ENCODE measurements around the gene WIPF2. TPM values are rescaled to one million over a fixed set of nuclear protein-coding genes. Genes with fewer than 3 reads are reported as not detected.
"Not testable (repeated sequence)": the region's sequence is repeated elsewhere in the genome, so short reads cannot be mapped to it uniquely, and the experiment has no call there.

WIPF2 gene
- total and polyA plus RNA-seq, 5 experiments from 2014 or later = 6.4 to 32.7 (median 7.5) TPM

DNA sequence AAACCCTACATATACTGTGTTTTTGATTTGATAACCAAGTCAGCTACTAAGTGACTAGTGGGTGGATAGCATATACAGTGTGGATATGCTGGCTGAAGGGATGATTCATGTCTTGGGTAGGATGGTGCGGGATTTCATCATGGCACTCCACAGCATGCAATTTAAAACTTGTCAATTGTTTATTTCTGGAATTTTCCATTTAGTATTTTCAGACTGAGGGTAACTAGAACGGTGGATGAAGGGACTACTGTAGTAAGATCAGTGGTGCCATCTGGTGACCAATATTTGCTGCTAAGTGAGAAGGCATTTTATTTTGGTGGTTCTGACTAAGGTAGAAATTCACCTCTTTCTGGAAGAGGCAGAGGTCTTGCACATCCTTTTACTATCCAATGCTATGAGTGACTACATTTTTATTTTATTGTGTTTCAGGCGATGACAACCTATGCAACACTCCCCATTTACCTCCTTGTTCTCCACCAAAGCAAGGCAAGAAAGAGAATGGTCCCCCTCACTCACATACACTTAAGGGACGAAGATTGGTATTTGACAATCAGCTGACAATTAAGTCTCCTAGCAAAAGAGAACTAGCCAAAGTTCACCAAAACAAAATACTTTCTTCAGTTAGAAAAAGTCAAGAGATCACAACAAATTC is 71.7 kb downstream of the WIPF2 start:
- H3K4me1 Mint-ChIP-seq = peaks cover 7 to 19% (median 16%) of the 10 kb centered on the region in 4 donors
- POLR2A ChIA-PET = no interaction called here
- DNase-seq = peak in 1 of 10 donors; percentile 37
- H3K36me3 Mint-ChIP-seq = no peaks in the 10 kb centered on the region
- no peaks in the 10 kb centered on the region for H3K9me3 Mint-ChIP-seq
- no peak for ATAC-seq
- H3K4me3 Mint-ChIP-seq = no peak overlapping the region
- no peaks in the 10 kb centered on the region for H3K27me3 Mint-ChIP-seq
- peak overlapping the region in 1 of 10 donors; percentile 51 for H3K27ac Mint-ChIP-seq

DNA sequence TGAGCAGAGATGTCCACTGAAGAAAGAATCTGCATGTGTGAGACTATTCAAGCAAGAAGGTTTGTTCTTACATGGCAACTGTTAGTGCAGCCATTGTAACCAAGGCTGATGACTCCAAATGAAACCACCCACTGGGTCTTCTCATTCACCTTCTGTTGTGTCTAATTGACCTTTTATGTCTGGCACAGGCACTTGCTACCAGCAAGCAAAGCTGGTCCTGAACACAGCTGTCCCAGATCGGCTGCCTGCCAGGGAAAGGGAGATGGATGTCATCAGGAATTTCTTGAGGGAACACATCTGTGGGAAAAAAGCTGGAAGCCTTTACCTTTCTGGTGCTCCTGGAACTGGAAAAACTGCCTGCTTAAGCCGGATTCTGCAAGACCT is 72.2 kb downstream of the WIPF2 start:
- no peak overlapping the region for H3K4me3 Mint-ChIP-seq
- DNase-seq = no peak
- no peaks in the 10 kb centered on the region for H3K9me3 Mint-ChIP-seq
- ATAC-seq = no peak
- H3K4me1 Mint-ChIP-seq = peaks cover 7 to 19% (median 16%) of the 10 kb centered on the region in 4 donors
- no peak overlapping the region for H3K27ac Mint-ChIP-seq
- POLR2A ChIA-PET = interaction anchor here (0.7 kb wide), 1 partner anchor 12 kb away, joined by 3 read pairs; no protein-coding TSS in a partner anchor
- H3K36me3 Mint-ChIP-seq = no peaks in the 10 kb centered on the region
- H3K27me3 Mint-ChIP-seq = no peaks in the 10 kb centered on the region

DNA sequence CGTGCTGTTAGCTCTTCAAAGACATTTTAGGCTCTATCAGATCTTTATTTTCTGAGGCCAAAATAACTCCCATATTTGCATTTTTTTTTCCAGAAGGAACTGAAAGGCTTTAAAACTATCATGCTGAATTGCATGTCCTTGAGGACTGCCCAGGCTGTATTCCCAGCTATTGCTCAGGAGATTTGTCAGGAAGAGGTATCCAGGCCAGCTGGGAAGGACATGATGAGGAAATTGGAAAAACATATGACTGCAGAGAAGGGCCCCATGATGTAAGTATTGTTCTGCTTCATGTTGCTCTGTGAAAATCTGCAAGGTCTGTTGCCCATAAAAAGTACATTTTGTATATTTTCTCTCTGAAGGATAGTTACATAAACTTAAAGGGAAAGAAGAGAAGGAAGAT is 74.3 kb downstream of the WIPF2 start:
- no peak for ATAC-seq
- Mint-ChIP-seq H3K9me3 (no peaks in the 10 kb centered on the region), H3K27me3 (no peaks in the 10 kb centered on the region), H3K27ac (no peak overlapping the region), H3K4me3 (no peak overlapping the region), H3K4me1 (peaks cover 0 to 8% (median 4%) of the 10 kb centered on the region in 4 donors), H3K36me3 (no peaks in the 10 kb centered on the region)
- POLR2A ChIA-PET = no interaction called here
- DNase-seq = no peak

DNA sequence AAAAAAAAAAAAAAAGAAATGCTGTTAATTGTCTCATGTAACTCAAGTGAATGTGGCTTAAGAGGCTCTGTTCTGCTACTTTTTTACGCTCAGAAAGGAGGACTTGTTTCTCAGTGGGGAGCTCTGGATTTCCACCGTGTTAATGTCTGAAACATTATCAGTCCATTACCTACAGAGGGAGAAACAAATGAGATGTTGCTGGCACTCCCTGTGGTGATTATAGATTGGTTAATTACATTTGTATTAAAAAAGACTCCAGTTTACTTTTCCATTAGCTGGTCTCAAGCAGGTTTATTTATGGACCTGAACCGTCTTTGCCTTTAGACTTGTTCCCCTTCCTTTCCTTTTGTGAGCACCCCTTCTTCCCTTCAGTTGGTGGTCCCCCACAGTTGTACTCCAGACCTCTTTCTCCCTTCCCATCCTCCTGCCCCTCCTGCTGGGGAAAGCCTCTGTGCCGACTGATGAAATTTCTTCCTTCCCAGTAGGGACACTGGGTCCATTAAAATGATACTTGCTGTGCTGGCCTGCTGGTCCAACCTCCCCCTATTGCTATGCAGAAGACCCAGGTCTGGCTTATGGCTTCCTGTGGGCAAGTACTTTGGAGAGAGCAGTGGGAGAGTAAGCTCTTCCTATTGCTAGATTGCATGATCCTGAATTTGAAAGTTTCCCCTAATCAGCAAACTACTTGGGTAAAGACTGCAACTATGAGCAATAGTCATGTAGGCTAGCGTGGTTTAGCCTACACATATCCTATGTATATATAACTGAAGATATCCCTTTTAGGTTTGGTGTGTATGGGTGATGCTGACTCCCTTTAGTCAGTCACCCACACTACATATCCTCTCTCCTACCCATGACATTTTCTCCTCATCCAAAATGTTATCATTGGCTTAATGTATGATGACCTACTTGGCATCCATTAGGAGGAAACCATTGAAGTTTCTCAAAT is 76.7 kb downstream of the WIPF2 start:
- Mint-ChIP-seq H3K36me3 (no peaks in the 10 kb centered on the region), H3K4me1 (no peaks in the 10 kb centered on the region), H3K9me3 (no peaks in the 10 kb centered on the region), H3K27ac (no peak overlapping the region), H3K27me3 (no peaks in the 10 kb centered on the region), H3K4me3 (no peak overlapping the region)
- DNase-seq = no peak
- ATAC-seq = no peak
- POLR2A ChIA-PET = interaction anchor here (0.7 kb wide), 1 partner anchor 14 kb away, joined by 4 read pairs; no protein-coding TSS in a partner anchor

DNA sequence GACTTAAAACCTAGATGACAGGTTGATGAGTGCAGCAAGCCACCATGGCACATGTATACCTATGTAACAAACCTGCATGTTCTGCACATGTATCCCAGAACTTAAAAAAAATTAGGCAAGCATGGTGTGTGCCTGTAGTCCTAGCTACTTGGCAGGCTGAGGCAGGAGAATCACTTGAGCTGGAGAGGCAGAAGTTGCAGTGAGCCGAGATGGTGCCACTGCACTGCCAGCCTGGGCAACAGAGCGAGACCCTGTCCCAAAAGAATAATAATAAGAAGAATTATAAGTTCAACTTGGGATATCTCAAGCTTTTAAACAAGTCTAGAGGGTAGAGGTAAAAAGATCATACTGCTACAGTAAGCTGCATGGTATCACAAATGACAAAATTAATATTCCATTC is 78.4 kb downstream of the WIPF2 start:
- no peaks in the 10 kb centered on the region for H3K9me3 Mint-ChIP-seq
- H3K27ac Mint-ChIP-seq = no peak overlapping the region
- no peaks in the 10 kb centered on the region for H3K36me3 Mint-ChIP-seq
- POLR2A ChIA-PET = interaction anchor here (0.6 kb wide), 1 partner anchor 9 kb away, joined by 4 read pairs; no protein-coding TSS in a partner anchor
- H3K4me3 Mint-ChIP-seq = no peak overlapping the region
- DNase-seq (no peak), ATAC-seq (no peak)
- H3K27me3 Mint-ChIP-seq = no peaks in the 10 kb centered on the region
- no peaks in the 10 kb centered on the region for H3K4me1 Mint-ChIP-seq

DNA sequence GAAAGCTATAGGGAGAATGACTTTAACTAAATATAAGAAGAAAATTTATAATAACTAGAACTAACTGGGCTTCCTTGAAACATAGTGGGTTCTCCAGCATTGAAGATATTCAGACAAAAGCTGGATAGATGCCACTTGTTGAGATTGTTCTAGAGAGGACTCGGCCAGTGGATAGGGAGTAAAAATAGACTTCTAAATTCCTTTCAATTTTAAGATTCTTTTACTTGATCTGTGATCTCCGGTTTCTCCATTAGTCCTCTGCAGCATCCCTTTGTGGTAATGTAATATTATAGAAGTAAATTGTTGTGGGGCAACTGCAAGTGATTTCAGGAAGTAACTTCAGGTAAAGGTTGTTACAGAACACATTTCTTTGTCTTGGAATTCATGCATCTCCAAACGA is 79.6 kb downstream of the WIPF2 start:
- no peak for ATAC-seq
- Mint-ChIP-seq H3K27me3 (no peaks in the 10 kb centered on the region), H3K36me3 (no peaks in the 10 kb centered on the region), H3K4me3 (no peak overlapping the region), H3K4me1 (peaks cover 6 to 10% (median 8%) of the 10 kb centered on the region in 4 donors), H3K9me3 (no peaks in the 10 kb centered on the region), H3K27ac (no peak overlapping the region)
- DNase-seq = no peak
- POLR2A ChIA-PET = interaction anchor here (1.2 to 28.1 kb wide), 2 partner anchors 28 to 229 kb away, joined by 5 to 458 read pairs; no protein-coding TSS in a partner anchor

DNA sequence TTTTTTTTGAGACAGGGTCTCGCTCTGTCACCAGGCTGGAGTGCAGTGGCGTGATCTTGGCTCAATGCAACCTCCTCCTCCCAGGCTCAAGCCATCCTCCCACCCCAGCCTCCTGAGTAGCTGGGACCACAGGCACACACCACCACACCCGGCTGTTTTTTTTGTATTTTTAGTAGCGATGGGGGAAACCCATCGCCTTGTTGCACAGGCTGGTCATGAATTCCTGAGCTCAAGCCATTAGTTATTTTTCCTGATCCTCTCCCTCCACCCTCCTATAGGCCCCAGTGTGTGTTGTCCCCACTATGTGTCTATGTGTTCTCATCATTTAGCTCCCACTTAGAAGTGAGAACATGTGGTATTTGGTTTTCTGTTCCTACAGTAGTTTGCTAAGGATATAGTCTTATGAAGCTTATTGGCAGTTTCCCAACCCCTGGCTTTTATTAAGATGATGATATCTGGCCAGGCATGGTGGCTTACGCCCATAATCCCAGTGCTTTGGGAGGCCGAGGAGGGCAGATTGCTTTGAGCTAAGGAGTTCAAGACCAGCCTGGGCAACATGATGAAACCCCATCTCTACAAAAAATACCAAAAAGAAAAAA is 80.2 kb downstream of the WIPF2 start:
- H3K27ac Mint-ChIP-seq, H3K27me3 Mint-ChIP-seq, H3K9me3 Mint-ChIP-seq, H3K4me3 Mint-ChIP-seq, ATAC-seq, DNase-seq, H3K36me3 Mint-ChIP-seq: not testable (repeated sequence)
- peaks cover 10 to 16% (median 13%) of the 10 kb centered on the region in 4 donors for H3K4me1 Mint-ChIP-seq
- POLR2A ChIA-PET = interaction anchor here (1.2 to 28.1 kb wide), 2 partner anchors 27 to 229 kb away, joined by 5 to 458 read pairs; no protein-coding TSS in a partner anchor

DNA sequence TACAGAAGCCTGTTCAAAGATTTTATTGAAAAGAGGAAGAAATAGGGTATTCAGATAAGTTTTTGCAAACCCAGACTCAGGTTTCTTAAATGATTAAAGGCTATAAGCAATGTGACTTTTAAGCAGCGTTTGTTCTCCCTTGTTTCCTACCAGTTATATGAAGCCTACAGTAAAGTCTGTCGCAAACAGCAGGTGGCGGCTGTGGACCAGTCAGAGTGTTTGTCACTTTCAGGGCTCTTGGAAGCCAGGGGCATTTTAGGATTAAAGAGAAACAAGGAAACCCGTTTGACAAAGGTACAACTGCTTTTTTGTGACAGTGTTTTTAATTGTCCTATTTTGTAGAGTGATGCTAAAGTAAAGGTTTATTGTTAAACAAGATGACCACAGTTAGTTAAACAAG is 82.2 kb downstream of the WIPF2 start:
- H3K27me3 Mint-ChIP-seq = no peaks in the 10 kb centered on the region
- no peak overlapping the region for H3K4me3 Mint-ChIP-seq
- POLR2A ChIA-PET = interaction anchor here (0.7 to 28.1 kb wide), 3 partner anchors 25 to 125 kb away, joined by 3 to 458 read pairs (median 62); no protein-coding TSS in a partner anchor
- H3K27ac Mint-ChIP-seq = no peak overlapping the region
- ATAC-seq (no peak), DNase-seq (no peak)
- peaks cover 12 to 18% (median 16%) of the 10 kb centered on the region in 4 donors for H3K4me1 Mint-ChIP-seq
- H3K9me3 Mint-ChIP-seq = no peaks in the 10 kb centered on the region
- H3K36me3 Mint-ChIP-seq = no peaks in the 10 kb centered on the region

DNA sequence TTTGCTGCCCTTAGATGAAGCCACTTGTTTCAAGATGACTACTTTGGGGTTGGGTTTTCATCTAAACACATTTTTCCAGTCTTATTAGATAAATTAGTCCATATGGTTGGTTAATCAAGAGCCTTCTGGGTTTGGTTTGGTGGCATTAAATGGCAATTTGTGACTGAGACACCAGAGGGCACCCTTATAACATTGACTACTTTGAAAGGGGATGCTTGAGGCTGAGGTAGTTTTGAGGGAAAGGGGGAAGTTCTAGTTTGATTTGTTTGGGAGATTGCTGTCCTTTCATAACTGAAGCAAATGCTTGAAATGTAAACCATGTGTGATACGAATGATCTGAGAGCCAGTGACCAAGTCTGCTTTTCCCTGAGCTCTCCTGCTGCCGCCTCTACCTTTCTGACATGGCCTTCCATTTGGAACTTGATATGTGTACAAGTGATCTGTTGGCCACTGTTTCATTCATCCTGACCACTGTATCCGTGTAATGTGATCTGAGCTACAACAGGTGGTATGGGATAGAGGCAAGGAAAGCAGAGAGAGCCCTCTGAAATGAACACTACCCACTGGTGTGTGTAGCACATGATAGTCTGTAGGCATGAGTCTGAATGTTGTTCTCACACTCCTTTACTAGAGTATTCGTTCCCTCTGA is 84.0 kb downstream of the WIPF2 start:
- ATAC-seq = peak; percentile 44 to 55
- Mint-ChIP-seq H3K27ac (peak overlapping the region in 6 of 10 donors; percentile 2 to 53 (median 12)), H3K4me1 (peaks cover 14 to 18% (median 17%) of the 10 kb centered on the region in 4 donors), H3K36me3 (no peaks in the 10 kb centered on the region), H3K9me3 (no peaks in the 10 kb centered on the region), H3K4me3 (peak overlapping the region in 2 of 10 donors; percentile 2 to 19), H3K27me3 (no peaks in the 10 kb centered on the region)
- peak in 8 of 10 donors; percentile 46 to 78 (median 64) for DNase-seq
- POLR2A ChIA-PET = interaction anchor here (0.5 to 28.1 kb wide), 7 partner anchors 12 to 349 kb away, joined by 3 to 458 read pairs (median 5); no protein-coding TSS in a partner anchor

DNA sequence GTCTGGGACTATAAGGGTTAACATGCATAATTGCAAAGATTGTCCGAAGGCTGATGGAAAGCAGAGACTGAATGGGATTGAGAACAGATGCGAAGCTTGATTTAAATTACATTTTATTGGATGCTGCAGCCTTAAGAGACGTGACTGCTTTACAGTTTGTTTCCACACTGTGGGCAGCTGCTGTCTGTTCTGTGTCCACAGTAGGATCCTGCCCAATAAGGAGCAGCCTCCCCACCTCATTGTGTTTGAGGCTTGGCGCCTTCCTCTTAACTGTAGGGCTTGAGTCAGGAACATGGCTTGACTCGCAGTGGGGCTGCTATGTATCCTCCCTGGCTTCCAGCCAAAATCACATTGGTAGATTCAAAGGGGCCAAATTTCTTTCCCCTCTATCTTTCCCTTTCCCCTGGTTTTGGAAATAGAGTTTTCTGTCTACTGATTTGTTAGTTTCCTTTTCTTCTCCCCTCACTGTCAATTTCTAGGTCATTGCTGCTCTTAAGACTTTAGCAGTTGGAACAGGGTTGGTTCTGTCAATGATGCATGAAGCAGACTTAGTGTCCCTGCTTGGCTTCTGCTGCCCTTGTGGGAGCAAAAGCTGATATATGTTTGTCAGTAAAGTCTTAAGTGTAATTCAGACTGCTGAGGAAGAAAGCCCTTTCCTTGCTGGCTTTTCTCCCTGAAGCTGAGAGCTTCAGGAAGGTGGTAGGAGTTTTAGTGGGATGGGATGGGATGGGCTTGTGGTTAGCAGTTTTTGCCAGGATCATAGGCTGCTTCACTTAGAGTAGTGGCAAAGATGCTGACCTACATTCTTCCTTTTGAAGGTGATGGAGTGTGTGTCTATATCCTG is 84.8 kb downstream of the WIPF2 start:
- no peaks in the 10 kb centered on the region for H3K9me3 Mint-ChIP-seq
- peak in 1 of 2 donors; percentile 37 for ATAC-seq
- no peak overlapping the region for H3K4me3 Mint-ChIP-seq
- H3K36me3 Mint-ChIP-seq = no peaks in the 10 kb centered on the region
- POLR2A ChIA-PET = interaction anchor here (1.4 to 28.1 kb wide), 5 partner anchors 22 to 229 kb away, joined by 3 to 458 read pairs (median 8); no protein-coding TSS in a partner anchor
- no peaks in the 10 kb centered on the region for H3K27me3 Mint-ChIP-seq
- no peak for DNase-seq
- H3K4me1 Mint-ChIP-seq = peaks cover 14 to 18% (median 17%) of the 10 kb centered on the region in 4 donors
- peak overlapping the region in 5 of 10 donors; percentile 12 to 82 (median 31) for H3K27ac Mint-ChIP-seq

DNA sequence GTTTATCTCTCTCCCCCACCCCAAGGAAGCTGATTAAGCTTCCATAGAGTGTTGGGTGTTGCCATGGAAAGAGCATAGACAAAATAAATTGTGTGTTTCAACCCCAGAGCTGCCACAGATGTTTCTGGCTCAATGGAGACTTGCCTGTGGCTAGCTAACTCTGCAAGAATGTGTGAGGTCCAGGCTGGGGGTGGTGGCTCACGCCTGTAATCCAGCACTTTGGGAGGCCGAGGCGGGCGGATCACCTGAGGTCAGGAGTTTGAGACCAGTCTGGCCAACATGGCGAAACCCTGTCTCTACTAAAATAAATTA is 85.4 kb downstream of the WIPF2 start:
- H3K36me3 Mint-ChIP-seq, H3K9me3 Mint-ChIP-seq, ATAC-seq, H3K27me3 Mint-ChIP-seq, H3K27ac Mint-ChIP-seq, H3K4me3 Mint-ChIP-seq, DNase-seq: not testable (repeated sequence)
- POLR2A ChIA-PET = interaction anchor here (0.7 to 28.1 kb wide), 5 partner anchors 22 to 97 kb away, joined by 3 to 458 read pairs (median 8); no protein-coding TSS in a partner anchor
- peaks cover 14 to 18% (median 17%) of the 10 kb centered on the region in 4 donors for H3K4me1 Mint-ChIP-seq

All from naive thymus-derived CD8-positive, alpha-beta T cell (primary cell).